ENCODE results near the gene GAS2L1.
A peak's percentile ranks its signal among the peaks of the same experiment; 100 is the strongest.

The GAS2L1 gene

DNA sequence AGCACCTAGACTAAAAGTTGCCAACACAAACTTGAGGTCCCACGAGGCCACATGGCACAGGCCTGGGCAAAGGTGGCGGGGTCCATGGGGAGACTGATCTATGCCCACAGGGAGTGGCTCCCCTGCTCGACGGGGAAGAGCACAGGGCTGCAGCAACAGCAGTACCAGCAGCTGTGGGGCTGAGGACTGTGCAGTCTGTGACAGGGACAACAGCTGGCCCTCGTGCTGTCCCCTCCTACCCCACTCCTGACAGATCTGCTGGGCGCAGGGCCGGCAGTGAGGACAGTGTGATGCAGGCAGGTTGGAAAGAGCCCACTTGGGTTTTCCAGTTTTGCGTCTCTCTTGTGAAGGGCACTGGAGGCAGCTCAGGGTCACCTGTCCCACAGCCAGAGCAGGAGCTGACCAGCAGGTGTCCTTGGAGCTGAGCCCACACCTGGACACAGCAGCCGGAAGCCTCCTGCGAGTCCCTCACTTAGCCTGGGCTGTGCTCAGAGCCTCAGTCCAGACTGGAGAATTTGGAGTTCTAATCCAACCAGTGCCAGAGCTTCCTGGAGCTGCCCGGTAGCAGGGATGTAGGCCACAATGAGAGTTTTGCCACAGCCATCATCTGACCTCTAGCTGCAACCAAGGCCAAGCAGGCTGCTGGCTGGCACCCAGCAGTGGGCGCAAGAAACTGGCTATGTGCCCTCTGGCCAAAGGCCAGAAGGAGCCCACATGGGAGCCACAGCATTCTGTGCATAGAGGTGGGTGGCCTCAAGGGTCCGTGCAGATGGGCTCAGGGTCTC lies 3.6 kb upstream of the GAS2L1 start:
- no peak overlapping the region for H3K4me3 ChIP-seq (ENCODE audit: low read depth, low read length)
- no peak for DNase-seq (ENCODE audit: low read depth)
- TF ChIP-seq, protein P1, sequence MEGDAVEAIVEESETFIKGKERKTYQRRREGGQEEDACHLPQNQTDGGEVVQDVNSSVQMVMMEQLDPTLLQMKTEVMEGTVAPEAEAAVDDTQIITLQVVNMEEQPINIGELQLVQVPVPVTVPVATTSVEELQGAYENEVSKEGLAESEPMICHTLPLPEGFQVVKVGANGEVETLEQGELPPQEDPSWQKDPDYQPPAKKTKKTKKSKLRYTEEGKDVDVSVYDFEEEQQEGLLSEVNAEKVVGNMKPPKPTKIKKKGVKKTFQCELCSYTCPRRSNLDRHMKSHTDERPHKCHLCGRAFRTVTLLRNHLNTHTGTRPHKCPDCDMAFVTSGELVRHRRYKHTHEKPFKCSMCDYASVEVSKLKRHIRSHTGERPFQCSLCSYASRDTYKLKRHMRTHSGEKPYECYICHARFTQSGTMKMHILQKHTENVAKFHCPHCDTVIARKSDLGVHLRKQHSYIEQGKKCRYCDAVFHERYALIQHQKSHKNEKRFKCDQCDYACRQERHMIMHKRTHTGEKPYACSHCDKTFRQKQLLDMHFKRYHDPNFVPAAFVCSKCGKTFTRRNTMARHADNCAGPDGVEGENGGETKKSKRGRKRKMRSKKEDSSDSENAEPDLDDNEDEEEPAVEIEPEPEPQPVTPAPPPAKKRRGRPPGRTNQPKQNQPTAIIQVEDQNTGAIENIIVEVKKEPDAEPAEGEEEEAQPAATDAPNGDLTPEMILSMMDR (conservative IDR thresholded peaks at IDR 0.05; ENCODE audit: low read depth, low read length), result no peak

GRCh38 chr22:29305836-29306174 lies 645 bp upstream of the GAS2L1 start:
- DNase-seq (ENCODE audit: low read depth), result no peak
- peak overlapping the region; percentile 71 for H3K4me3 ChIP-seq (ENCODE audit: low read depth, low read length)
- TF ChIP-seq, protein P1 (conservative IDR thresholded peaks at IDR 0.05; ENCODE audit: low read depth, low read length), result no peak

DNA sequence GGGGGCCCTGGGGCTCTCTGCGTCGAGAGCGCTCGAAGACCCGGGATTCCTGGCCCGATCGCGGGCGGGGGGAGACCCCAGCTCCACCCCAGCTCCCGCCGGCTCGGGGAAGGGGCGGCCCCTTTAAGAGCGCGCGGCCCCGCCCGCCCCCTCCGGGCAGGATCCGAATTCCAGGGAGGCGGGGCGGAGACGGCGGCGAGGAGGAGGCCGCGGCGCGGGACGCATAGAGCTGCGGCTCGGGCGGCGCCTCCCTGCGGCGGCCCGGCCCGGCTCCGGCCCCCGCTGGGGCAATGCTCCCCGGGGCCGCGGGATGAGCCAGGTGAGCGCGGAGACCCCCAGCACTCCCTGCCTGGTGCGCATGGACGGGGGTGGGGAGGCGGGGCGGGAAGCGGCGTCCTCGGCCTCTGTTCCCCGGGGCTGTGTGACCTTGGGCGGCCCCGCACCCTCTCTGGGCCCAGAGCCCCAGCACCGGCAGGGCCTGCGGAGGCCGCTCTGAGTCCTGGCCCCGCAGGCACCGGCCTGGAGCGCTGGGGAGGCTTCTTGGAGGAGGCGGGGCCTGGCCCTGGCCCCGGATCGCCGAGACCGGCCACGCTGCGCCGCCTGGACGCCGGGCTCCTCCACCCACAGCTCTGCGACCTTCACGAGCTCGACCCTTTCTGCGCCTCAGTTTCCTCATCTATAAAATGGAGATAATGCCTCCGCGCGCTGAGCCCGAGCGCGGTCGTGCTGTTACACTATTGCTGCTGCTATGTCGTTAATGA lies 565 bp downstream of the GAS2L1 start:
- TF ChIP-seq, protein P1 (conservative IDR thresholded peaks at IDR 0.05; ENCODE audit: low read depth, low read length), result no peak
- H3K4me3 ChIP-seq (ENCODE audit: low read depth, low read length), result peak overlapping the region; percentile 71
- DNase-seq (ENCODE audit: low read depth), result peak; percentile 85

- peak overlapping the region; percentile 71 for H3K4me3 ChIP-seq (ENCODE audit: low read depth, low read length)
- no peak for DNase-seq (ENCODE audit: low read depth)
- TF ChIP-seq, protein P1 (conservative IDR thresholded peaks at IDR 0.05; ENCODE audit: low read depth, low read length), result no peak
Measured at GRCh38 chr22:29307596-29308147, 1.2 kb downstream of the GAS2L1 start.

DNA sequence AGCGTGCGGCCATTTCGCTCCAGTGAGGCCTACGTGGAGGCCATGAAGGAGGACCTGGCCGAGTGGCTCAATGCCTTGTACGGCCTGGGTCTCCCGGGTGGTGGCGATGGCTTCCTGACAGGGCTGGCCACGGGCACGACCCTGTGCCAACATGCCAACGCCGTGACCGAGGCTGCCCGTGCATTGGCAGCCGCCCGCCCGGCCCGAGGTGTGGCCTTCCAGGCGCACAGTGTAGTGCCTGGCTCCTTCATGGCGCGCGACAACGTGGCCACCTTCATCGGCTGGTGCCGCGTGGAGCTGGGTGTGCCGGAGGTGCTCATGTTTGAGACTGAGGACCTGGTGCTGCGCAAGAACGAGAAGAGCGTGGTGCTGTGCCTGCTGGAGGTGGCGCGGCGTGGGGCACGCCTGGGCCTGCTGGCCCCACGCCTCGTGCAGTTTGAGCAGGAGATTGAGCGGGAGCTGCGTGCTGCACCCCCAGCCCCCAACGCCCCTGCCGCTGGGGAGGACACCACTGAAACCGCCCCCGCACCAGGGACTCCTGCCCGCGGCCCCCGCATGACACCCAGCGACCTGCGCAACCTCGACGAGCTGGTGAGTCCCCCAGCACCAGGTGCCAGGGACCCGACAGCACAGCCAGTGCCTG lies 1.8 kb downstream of the GAS2L1 start:
- no peak for DNase-seq (ENCODE audit: low read depth)
- TF ChIP-seq, protein P1 (conservative IDR thresholded peaks at IDR 0.05; ENCODE audit: low read depth, low read length), result no peak
- H3K4me3 ChIP-seq (ENCODE audit: low read depth, low read length), result peak overlapping the region; percentile 71

DNA sequence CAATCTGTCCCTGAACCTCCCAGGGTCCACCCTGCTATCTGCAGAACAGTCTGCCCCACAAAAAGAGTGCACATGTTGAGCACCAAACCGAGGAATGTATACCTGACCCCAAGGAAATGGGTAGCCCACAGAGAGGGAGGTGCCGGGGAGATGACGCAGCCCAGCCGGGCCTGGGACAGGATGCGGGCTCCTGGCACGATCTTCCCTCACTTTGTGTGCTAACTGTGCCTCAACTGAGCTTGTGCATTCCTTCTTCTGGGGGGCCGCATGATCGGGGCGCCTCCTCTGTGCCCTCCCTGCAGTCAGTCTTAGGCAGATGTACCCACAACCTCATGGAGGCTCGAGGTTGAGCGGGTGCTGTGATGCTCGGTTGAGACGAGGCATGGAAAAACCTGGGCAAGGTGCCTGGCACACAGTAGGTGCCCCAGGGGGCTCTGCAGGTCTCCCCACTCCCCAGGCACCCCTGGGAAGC lies 2.4 kb downstream of the GAS2L1 start:
- peak overlapping the region; percentile 38 for H3K4me3 ChIP-seq (ENCODE audit: low read depth, low read length)
- TF ChIP-seq, protein P1 (conservative IDR thresholded peaks at IDR 0.05; ENCODE audit: low read depth, low read length), result no peak
- peak; percentile 86 for DNase-seq (ENCODE audit: low read depth)

Measured in choroid plexus epithelial cell (primary cell).